Retinal pigment epithelial cell (primary cell): ENCODE measurements around the gene TBC1D1.

Experiments
- DNase-seq: peaks from one replicate; pipeline ENCODE4 v3.0.0-alpha.2; 2010; ENCODE audit warnings: low read depth
- H3K4me3 ChIP-seq: 2 replicates; pipeline ENCODE4 v1.5.1; 2011; ENCODE audit warnings: mild to moderate bottlenecking, low read length, control low read depth, moderate library complexity
- TF ChIP-seq, protein P1 (sequence below): conservative IDR thresholded peaks from 2 replicates; pipeline ENCODE4 v1.5.1; 2011; ENCODE audit warnings: low read depth, low read length, control low read depth, inconsistent platforms

Gene TBC1D1

DNA sequence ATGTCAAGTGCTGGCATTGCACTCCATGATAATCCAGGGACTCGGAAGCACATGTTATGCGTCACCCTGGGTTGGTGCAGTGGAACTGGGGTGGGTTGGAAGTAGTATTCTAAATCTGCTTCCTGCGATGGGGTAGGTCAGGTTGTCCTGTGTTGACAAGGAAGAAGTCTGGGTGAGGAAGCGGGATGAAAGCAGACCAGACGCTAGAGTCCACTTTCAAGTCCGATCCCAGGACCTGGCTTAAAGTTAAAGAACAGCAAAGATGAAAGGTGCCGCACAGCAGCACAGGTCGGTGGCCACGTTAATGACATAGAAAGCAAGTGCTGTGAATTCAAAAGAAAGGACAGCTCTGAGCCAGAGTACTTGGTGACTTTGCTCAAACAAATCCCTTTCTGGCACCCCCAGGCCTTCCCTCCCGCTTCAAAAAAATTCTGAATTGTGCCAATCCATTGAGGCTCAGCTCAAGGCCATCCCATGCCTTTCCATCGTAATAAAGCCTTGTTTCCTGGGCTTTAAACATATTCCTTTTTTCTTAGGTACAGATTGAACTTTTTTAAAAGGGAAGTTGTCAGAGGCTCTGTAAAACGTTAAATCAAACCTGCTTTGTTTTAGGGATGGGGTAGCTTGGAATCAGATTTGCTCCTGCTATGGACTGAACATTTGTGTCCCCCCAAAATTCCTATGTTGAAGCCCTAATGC is 187.1 kb downstream of the TBC1D1 start:
- TF ChIP-seq, protein P1, sequence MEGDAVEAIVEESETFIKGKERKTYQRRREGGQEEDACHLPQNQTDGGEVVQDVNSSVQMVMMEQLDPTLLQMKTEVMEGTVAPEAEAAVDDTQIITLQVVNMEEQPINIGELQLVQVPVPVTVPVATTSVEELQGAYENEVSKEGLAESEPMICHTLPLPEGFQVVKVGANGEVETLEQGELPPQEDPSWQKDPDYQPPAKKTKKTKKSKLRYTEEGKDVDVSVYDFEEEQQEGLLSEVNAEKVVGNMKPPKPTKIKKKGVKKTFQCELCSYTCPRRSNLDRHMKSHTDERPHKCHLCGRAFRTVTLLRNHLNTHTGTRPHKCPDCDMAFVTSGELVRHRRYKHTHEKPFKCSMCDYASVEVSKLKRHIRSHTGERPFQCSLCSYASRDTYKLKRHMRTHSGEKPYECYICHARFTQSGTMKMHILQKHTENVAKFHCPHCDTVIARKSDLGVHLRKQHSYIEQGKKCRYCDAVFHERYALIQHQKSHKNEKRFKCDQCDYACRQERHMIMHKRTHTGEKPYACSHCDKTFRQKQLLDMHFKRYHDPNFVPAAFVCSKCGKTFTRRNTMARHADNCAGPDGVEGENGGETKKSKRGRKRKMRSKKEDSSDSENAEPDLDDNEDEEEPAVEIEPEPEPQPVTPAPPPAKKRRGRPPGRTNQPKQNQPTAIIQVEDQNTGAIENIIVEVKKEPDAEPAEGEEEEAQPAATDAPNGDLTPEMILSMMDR: no peak
- no peak for DNase-seq
- no peak overlapping the region for H3K4me3 ChIP-seq

DNA sequence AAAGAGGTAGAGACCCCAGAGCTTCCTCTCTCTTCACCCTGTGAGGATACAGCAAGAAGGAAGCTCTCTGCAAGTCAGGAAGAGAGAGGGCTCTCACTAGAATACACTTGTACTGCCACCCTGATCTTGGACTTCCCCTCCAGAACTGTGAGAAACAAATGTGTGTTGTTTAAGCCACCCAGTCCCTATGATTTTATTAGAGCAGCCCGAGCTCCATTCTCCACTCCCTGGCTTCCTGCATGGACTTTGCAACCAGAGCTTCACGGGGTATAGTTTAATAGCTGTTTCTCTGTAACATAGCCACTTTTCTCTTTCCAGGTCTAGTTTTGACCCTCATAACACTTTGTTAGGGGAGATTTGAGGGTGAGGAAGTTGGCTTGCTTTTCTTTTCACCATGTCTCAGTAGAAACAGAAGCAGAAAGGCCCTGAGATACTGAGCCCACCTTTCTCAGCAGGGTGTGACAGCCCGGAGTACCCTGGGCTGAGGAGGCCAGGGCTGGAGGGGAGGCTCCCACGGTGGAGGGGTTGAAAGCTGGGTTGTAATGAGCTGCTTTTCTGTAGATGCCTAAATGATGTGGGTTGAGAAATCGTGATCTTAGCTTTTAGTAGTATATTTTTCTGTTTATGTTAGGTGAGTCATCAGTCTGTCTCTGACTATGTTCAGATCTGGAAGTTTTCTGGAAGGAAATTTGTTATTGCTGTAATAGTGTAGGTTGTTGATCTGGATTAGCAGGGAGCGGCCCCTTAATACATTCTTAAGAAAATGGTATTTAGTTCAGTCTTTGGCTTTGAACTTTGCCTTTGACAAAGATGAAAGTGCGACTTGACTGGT is 187.9 kb downstream of the TBC1D1 start:
- peak; percentile 94 for DNase-seq
- TF ChIP-seq, protein P1: no peak
- no peak overlapping the region for H3K4me3 ChIP-seq

DNA sequence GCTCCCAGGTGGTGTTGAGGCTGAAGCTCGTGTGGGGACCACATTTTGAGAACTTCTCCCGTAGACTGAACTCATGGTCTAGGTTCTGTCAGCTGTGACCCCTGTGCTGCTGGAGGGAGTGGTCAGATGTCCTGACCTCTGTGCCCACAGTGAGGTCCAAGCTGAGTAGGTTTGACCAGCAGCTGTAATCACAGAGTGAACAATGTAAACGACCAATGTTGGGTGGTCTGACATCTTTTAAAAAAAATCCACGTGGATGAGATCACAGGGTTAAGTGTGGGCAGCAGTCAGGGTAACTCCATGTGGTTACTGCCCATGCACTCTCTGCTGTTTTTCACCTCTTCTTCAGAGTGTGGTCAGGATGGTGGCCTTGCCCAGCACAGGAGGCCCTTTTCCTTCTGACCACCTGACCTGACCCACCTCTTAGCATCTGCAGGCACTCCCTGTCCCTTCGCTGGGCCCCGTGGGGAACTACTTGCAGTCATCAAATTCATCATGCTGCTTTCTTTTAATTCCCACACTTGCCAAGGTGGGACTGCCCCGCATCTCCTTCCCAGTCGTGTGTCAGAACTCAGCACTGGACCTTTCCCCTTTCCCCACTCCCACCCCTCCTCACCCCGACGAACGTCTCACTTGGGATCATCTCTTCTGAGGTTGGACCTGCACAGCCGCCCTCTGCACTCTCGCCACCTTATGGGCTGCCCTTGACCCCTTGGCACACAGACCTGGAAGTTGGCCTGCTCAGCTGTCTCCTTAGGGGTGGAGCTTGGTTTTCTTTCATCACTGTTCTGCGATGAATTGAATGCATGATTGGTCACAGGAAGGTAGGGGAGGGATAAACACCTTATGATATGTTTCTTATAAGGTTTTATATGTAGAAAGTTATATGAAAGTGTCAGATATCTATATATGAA is 189.4 kb downstream of the TBC1D1 start:
- DNase-seq: no peak
- no peak overlapping the region for H3K4me3 ChIP-seq
- TF ChIP-seq, protein P1: no peak

DNA sequence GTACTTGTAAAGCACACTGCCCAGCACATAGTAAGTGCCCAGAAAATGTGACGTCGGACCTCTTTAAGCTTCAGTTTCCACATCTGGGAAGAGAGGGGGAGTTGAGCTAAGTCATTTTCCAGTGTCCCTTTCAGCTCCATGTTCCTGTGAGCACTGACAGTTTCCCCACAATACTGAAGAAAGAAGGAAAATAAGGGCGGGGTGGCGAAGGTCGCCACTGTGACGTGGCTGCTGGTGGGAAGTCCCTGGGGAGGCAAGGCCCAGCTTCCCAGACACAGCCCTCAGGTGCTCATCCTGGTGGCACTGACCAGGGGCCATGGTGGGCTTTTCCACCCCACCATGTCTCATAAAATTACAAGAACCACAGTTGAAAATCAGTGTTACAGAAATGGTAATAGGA is 191.1 kb downstream of the TBC1D1 start:
- DNase-seq: no peak

DNA sequence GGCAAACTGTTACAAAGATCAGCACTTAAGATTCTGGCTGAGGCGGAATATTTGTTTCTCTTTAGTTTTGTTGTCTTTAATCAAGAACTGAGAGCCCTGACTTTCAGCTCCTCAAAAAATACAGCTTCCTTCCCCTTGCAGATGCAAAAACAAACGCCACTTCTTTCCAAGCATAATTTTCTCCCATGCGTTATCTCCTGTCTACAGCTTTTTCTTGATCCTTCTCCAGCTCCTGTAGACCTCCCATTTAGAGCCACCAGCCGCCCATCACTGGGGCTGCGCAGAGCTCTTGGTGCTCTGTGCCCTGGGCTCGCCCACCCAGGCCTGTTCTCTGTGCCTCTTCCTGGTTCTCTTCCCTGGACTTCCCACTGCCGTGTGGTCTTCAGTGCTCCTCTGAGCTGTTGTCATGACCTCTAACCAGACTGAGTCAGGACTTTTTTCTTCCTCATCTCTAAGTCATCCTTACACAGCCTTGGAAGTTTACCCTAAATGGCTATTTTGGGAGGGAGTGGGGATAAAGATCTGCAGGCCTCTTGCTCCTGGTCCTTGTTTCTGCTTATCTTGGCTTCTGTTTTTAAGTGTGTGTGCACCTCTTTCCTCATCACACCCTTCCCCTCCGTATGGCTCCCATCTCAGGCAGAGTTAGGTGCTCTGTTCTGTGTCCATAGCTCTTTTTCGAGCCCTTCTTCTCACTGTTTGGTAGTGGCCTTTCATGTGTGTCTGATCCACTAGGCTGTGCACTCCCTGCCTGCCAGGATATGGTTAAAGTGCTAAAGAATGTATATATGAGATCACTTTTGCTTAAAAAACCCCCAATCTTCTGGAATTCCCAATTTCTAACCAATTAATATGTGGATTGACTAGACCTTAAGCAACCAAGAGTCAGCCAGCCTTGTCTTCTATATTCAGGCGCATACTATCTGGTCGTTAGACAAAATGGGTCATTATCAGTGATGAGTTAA is 191.8 kb downstream of the TBC1D1 start:
- TF ChIP-seq, protein P1: no peak
- H3K4me3 ChIP-seq: no peak overlapping the region
- DNase-seq: no peak

More for the DNA sequence above, 191.1 kb downstream of the TBC1D1 start:
- TF ChIP-seq, protein P1: no peak
- H3K4me3 ChIP-seq: no peak overlapping the region
